Measurements from ENCODE around the gene PGA3.
"Not testable (repeated sequence)": the region's sequence is repeated elsewhere in the genome, so short reads cannot be mapped to it uniquely, and the experiment has no call there.

GRCh38 chr11:61226457-61227137 lies 23.3 kb downstream of the PGA3 start:
- TF ChIP-seq CTCF, POLR2A, POLR2AphosphoS5 (IDR thresholded peaks at IDR 0.05): not testable (repeated sequence)
